OCI-LY3 (cell line): ENCODE measurements around the gene ERC1.

Experiments used
- H2AFZ ChIP-seq: fragments of 200-600, 300-600 bp; shearing (Covaris generic); 2 replicates; pipeline ENCODE4 v1.6.0; 2014; ENCODE audit warnings: antibody characterized with exemption, low read depth, low read length
- H3K27ac ChIP-seq: fragments of 200-600, 300-600 bp; sonication (generic); 2 replicates; pipeline ENCODE4 v1.5.1; 2014; ENCODE audit warnings: mild to moderate bottlenecking, low read length, moderate library complexity, mixed read lengths
- H3K27me3 ChIP-seq: fragments of 200-600, 300-600 bp; sonication (generic); 2 replicates; pipeline ENCODE4 v1.6.1; 2014; ENCODE audit warnings: low read depth, low read length, mixed read lengths
- H3K36me3 ChIP-seq: fragments of 200-600, 300-600 bp; sonication (generic); replicated peaks from 2 replicates; pipeline ENCODE3; 2014; ENCODE audit warnings: low read depth, low read length, mixed read lengths
- H3K4me1 ChIP-seq: fragments of 300-600, 200-600 bp; sonication (generic); 2 replicates; pipeline ENCODE4 v1.6.1; 2014; ENCODE audit warnings: low read length, mixed read lengths
- H3K4me2 ChIP-seq: fragments of 200-600, 300-600 bp; sonication (generic); 2 replicates; pipeline ENCODE4 v1.6.1; 2014; ENCODE audit warnings: low read length, mixed read lengths
- H3K4me3 ChIP-seq: fragments of 300-600, 200-600 bp; sonication (generic); 2 replicates; pipeline ENCODE4 v1.5.1; 2014; ENCODE audit warnings: antibody characterized with exemption, mild to moderate bottlenecking, low read length, moderate library complexity
- H3K79me2 ChIP-seq: fragments of 300-600, 200-600 bp; shearing (Covaris generic); 2 replicates; pipeline ENCODE4 v1.6.1; 2014; ENCODE audit warnings: mild to moderate bottlenecking, low read length, mixed read lengths
- H3K9ac ChIP-seq: fragments of 300-600, 200-600 bp; shearing (Covaris generic); 2 replicates; pipeline ENCODE4 v1.6.0; 2014; ENCODE audit warnings: mild to moderate bottlenecking, low read length, moderate library complexity
- H3K9me3 ChIP-seq: fragments of 200-600, 300-600 bp; shearing (Covaris generic); 2 replicates; pipeline ENCODE4 v1.6.1; 2014; ENCODE audit warnings: low read length, mixed read lengths; ENCODE audit not compliant: insufficient read depth
- H4K20me1 ChIP-seq: fragments of 200-600, 300-600 bp; sonication (generic); 2 replicates; pipeline ENCODE4 v1.6.1; 2016; ENCODE audit warnings: low read length, mixed read lengths; ENCODE audit not compliant: insufficient read depth
- EZH2phosphoT487 ChIP-seq: fragments of 200-600 bp; shearing (Covaris generic); IDR thresholded peaks from 2 replicates; pipeline ENCODE4 v1.6.1; 2018; ENCODE audit warnings: antibody characterized with exemption, mixed run types, low read depth
- TF ChIP-seq, protein P1 (sequence below): fragments of 200-600, 300-600 bp; sonication (generic); IDR thresholded peaks from 2 replicates; pipeline ENCODE4 v1.5.1; 2014; ENCODE audit warnings: antibody characterized with exemption, low read length, low read depth

Gene ERC1

DNA sequence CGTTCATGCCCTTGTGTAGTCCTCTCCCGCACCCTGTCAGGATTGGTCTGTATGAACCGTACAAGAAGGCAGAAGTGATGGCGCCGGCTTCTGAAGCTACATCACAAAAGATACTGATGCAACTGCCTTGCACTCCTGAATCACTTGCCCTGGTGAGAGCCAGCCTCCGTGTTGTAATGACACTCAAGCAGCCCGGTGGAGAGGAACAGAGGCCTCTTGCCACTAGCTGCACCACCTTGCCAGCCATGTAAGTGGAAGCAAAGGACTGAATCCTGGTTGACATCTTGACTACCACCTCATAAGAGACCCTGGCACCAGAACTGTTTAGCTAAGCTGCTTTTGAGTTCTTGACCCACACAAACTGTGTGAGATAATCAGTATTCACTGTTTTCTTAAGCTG lies 266.0 kb downstream of the ERC1 start:
- Histone ChIP-seq H3K36me3 (no peaks in the 10 kb centered on the region), H3K79me2 (no peaks in the 10 kb centered on the region), H3K9ac (no peak overlapping the region), H3K27ac (no peak overlapping the region), H3K4me2 (no peak overlapping the region), H3K9me3 (no peaks in the 10 kb centered on the region), H4K20me1 (no peaks in the 10 kb centered on the region), H3K4me3 (no peak overlapping the region), H3K27me3 (no peaks in the 10 kb centered on the region), H3K4me1 (peaks cover 4% of the 10 kb centered on the region; the same call in 1 of the 2 replicates), H2AFZ (no peak overlapping the region)
- TF ChIP-seq EZH2phosphoT487 = no peak
- TF ChIP-seq, protein P1, sequence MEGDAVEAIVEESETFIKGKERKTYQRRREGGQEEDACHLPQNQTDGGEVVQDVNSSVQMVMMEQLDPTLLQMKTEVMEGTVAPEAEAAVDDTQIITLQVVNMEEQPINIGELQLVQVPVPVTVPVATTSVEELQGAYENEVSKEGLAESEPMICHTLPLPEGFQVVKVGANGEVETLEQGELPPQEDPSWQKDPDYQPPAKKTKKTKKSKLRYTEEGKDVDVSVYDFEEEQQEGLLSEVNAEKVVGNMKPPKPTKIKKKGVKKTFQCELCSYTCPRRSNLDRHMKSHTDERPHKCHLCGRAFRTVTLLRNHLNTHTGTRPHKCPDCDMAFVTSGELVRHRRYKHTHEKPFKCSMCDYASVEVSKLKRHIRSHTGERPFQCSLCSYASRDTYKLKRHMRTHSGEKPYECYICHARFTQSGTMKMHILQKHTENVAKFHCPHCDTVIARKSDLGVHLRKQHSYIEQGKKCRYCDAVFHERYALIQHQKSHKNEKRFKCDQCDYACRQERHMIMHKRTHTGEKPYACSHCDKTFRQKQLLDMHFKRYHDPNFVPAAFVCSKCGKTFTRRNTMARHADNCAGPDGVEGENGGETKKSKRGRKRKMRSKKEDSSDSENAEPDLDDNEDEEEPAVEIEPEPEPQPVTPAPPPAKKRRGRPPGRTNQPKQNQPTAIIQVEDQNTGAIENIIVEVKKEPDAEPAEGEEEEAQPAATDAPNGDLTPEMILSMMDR = no peak

DNA sequence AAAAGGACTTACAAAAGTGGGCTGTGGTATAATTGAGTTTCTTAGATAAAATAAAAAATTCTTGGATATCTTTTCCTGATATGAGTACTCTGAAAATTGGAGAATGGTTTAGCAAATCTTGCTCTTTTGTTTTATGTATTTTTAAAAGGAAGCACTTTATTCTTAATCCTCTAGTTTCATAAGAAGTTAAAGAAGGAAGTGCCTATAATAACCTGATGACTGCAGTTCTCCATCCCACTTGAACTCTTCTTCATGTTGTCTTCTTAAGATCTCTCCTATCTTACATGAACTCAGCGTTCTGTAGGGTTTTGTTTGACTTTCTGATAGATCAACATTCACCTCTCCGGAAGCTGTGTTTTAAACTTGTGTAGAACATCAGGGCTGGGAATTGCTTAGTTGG lies 271.0 kb downstream of the ERC1 start:
- Histone ChIP-seq H3K36me3 (no peaks in the 10 kb centered on the region), H3K4me2 (no peak overlapping the region), H2AFZ (no peak overlapping the region), H4K20me1 (no peaks in the 10 kb centered on the region), H3K79me2 (no peaks in the 10 kb centered on the region), H3K27ac (no peak overlapping the region), H3K9me3 (no peaks in the 10 kb centered on the region), H3K9ac (no peak overlapping the region), H3K4me3 (no peak overlapping the region), H3K4me1 (peaks cover 7% of the 10 kb centered on the region; the same call in 1 of the 2 replicates), H3K27me3 (no peaks in the 10 kb centered on the region)
- TF ChIP-seq EZH2phosphoT487 = no peak
- TF ChIP-seq, protein P1 = no peak

DNA sequence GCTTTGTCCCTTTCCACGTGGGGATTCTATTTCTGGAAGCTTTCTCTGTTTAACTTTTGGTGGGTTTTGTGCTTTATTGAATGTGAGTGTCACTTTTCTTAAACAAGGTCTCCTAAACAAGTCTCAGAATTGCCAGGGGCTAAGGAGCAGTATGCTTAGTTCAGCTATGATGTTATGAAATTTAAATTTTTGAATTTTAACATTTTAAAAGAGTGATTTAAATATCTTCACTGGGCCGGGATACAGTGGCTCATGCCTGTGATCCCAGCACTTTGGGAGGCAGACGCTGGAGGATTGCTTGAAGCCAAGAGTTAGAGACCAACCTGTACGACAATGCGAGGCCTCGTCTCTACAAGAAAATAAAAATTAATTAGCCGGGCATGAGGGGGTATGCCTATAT lies 276.2 kb downstream of the ERC1 start:
- TF ChIP-seq, protein P1 = no peak
- no peak for TF ChIP-seq EZH2phosphoT487
- no peaks in the 10 kb centered on the region for H4K20me1 ChIP-seq
- H3K36me3 ChIP-seq = no peaks in the 10 kb centered on the region
- no peak overlapping the region for H2AFZ ChIP-seq
- no peak overlapping the region for H3K27ac ChIP-seq
- H3K27me3 ChIP-seq = no peaks in the 10 kb centered on the region
- H3K79me2 ChIP-seq = no peaks in the 10 kb centered on the region
- H3K9me3 ChIP-seq = no peaks in the 10 kb centered on the region
- no peak overlapping the region for H3K4me2 ChIP-seq
- H3K4me1 ChIP-seq = peaks cover 4% of the 10 kb centered on the region; the same call in 1 of the 2 replicates
- H3K9ac ChIP-seq = no peak overlapping the region
- no peak overlapping the region for H3K4me3 ChIP-seq

DNA sequence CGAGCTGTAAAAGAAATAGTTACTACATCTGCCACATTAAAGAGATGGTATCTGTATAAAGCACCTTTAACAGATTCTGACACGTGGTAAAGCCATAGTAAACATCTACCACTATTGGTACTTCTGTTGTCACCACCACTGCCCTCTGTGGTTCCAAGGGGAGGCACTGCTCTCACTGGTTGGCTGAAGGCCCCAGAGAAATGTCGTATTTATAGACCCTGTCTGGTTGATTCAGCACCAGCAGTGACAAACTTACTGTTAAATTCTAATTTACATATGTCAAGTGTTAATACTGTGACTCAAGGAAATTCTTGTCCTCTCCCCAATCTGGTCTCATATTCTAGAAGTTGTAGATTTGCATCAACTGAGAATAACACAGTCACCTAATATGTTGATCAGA lies 281.1 kb downstream of the ERC1 start:
- TF ChIP-seq EZH2phosphoT487 = no peak
- TF ChIP-seq, protein P1 = no peak
- no peak overlapping the region for H3K4me3 ChIP-seq
- no peaks in the 10 kb centered on the region for H4K20me1 ChIP-seq
- H3K36me3 ChIP-seq = no peaks in the 10 kb centered on the region
- no peak overlapping the region for H2AFZ ChIP-seq
- H3K4me2 ChIP-seq = no peak overlapping the region
- no peaks in the 10 kb centered on the region for H3K27me3 ChIP-seq
- no peaks in the 10 kb centered on the region for H3K79me2 ChIP-seq
- H3K4me1 ChIP-seq = peaks cover 5% of the 10 kb centered on the region
- no peaks in the 10 kb centered on the region for H3K9me3 ChIP-seq
- no peak overlapping the region for H3K9ac ChIP-seq
- no peak overlapping the region for H3K27ac ChIP-seq
